Left lung (tissue), 10 donors: ENCODE data around the gene TRMT61B. TPM values are rescaled to one million over a fixed set of nuclear protein-coding genes. Genes with fewer than 3 reads are reported as not detected.

ENCODE experiments used
- ATAC-seq: fragments of 200-7000 bp; cut with Tn5 transposase; one replicate; pipeline ENCODE4 v1.9.1; 2020; ENCODE audit warnings: moderate library complexity
- DNase-seq, 4 donors: peaks; one replicate each; pipeline ENCODE4 v3.0.0-alpha.2; 2013 to 2020
- H3K27ac ChIP-seq, 2 donors: fragments of 200-600 bp; sonication (generic) in 1 of 2; one replicate each; pipeline versions ENCODE4 v1.5.0 to v1.8.0; 2020 to 2021
- H3K27me3 ChIP-seq, 2 donors: fragments of 200-600 bp; sonication (generic) in 1 of 2; one replicate each; pipeline versions ENCODE4 v1.5.0 to v1.8.0; 2020 to 2021
- H3K36me3 ChIP-seq, 2 donors: fragments of 200-600 bp; sonication (generic) in 1 of 2; one replicate each; pipeline versions ENCODE4 v1.5.0 to v1.8.0; 2020 to 2021
- H3K4me1 ChIP-seq, 2 donors: fragments of 200-600 bp; one replicate each; pipeline ENCODE4 v1.8.0; 2021
- H3K4me3 ChIP-seq, 2 donors: fragments of 200-600 bp; sonication (generic) in 1 of 2; one replicate each; pipeline versions ENCODE4 v1.5.0 to v1.8.0; 2020 to 2021; ENCODE audit warnings: mild to moderate bottlenecking in 1 of 2
- H3K9me3 ChIP-seq, 2 donors: fragments of 200-600 bp; sonication (generic) in 1 of 2; one replicate each; pipeline versions ENCODE4 v1.5.0 to v1.8.0; 2020 to 2021
- CTCF ChIP-seq, 2 donors: fragments of 200-600 bp; sonication (generic) in 1 of 2; IDR thresholded peaks; one replicate each; pipeline versions ENCODE4 v1.5.0 to v1.8.0; 2021; ENCODE audit warnings: antibody characterized with exemption in 2 of 2
- intact Hi-C, 2 donors: fragments of 100-400 bp; cut with DNase I; formaldehyde crosslinking; loops; one replicate each; pipeline versions ENCODE4 v1.11.2 to v1.14.2; 2022
- polyA plus RNA-seq, 6 donors: library from polyadenylated mRNA; unstranded; fragments of 120-200 nt; gene quantifications; one replicate each; pipeline ENCODE4 v1.2.1, GENCODE V29; 2013; ENCODE audit not compliant: insufficient read length in 6 of 6
- total RNA-seq, 2 donors: library from RNA; stranded (reverse); fragmentation: NEBNext Ultra II Directional; extraction: Animal tissue kit (Norgen Biotek cat#: 25700); gene quantifications; one replicate each; pipeline ENCODE4 v1.2.1, GENCODE V29; 2021
- donor health status: DM: no; HTN: yes; CAD: no.
- donor health status: DM: no; HTN: no; CAD: no.

Gene TRMT61B
- total and polyA plus RNA-seq, 8 donors = 10.0 to 27.7 (median 23.1) TPM

- ATAC-seq (no peak), DNase-seq (no peak)
- intact Hi-C loops = no loop called here
- peaks cover 0 to 29% of the 10 kb centered on the region in 2 donors for H3K4me1 ChIP-seq
- H3K4me3 ChIP-seq = no peak overlapping the region
- H3K9me3 ChIP-seq = no peaks in the 10 kb centered on the region
- H3K27ac ChIP-seq = no peak overlapping the region
- H3K36me3 ChIP-seq = peaks cover 0 to 39% of the 10 kb centered on the region in 2 donors
- no peak for TF ChIP-seq CTCF (IDR thresholded peaks at IDR 0.05)
- no peaks in the 10 kb centered on the region for H3K27me3 ChIP-seq
These were observed 32.5 kb upstream of the TRMT61B start for GRCh38 chr2:28902584-28902983.

GRCh38 chr2:28901841-28902240 is 31.7 kb upstream of the TRMT61B start:
- intact Hi-C loops = no loop called here
- ATAC-seq = no peak
- H3K36me3 ChIP-seq = peaks cover 0 to 31% of the 10 kb centered on the region in 2 donors
- no peak overlapping the region for H3K27ac ChIP-seq
- H3K9me3 ChIP-seq = no peaks in the 10 kb centered on the region
- DNase-seq = no peak
- no peak for TF ChIP-seq CTCF (IDR thresholded peaks at IDR 0.05)
- H3K4me3 ChIP-seq = no peak overlapping the region
- H3K4me1 ChIP-seq = peaks cover 0 to 36% of the 10 kb centered on the region in 2 donors
- H3K27me3 ChIP-seq = no peaks in the 10 kb centered on the region

- TF ChIP-seq CTCF (IDR thresholded peaks at IDR 0.05) = no peak
These were observed 31.1 kb upstream of the TRMT61B start for GRCh38 chr2:28901202-28901601.

GRCh38 chr2:28898048-28898447 is 27.9 kb upstream of the TRMT61B start:
- Histone ChIP-seq H3K27ac (no peak overlapping the region), H3K9me3 (no peaks in the 10 kb centered on the region), H3K4me1 (peaks cover 9 to 47% of the 10 kb centered on the region in 2 donors), H3K4me3 (no peak overlapping the region), H3K36me3 (peaks cover 0 to 11% of the 10 kb centered on the region in 2 donors), H3K27me3 (no peaks in the 10 kb centered on the region)
- no peak for ATAC-seq
- no peak for DNase-seq
- intact Hi-C loops = no loop called here
- no peak for TF ChIP-seq CTCF (IDR thresholded peaks at IDR 0.05)

More at GRCh38 chr2:28901202-28901601, 31.1 kb upstream of the TRMT61B start:
- H3K27me3 ChIP-seq = no peaks in the 10 kb centered on the region
- H3K4me3 ChIP-seq = no peak overlapping the region
- peaks cover 3 to 43% of the 10 kb centered on the region in 2 donors for H3K4me1 ChIP-seq
- intact Hi-C loops = no loop called here
- H3K9me3 ChIP-seq = no peaks in the 10 kb centered on the region
- no peak for DNase-seq
- no peak overlapping the region for H3K27ac ChIP-seq
- no peak for ATAC-seq
- peaks cover 0 to 25% of the 10 kb centered on the region in 2 donors for H3K36me3 ChIP-seq

- ATAC-seq = no peak
- H3K4me1 ChIP-seq = peaks cover 9 to 47% of the 10 kb centered on the region in 2 donors
- no peak for TF ChIP-seq CTCF (IDR thresholded peaks at IDR 0.05)
- intact Hi-C loops = no loop called here
- no peaks in the 10 kb centered on the region for H3K27me3 ChIP-seq
- no peaks in the 10 kb centered on the region for H3K9me3 ChIP-seq
- H3K36me3 ChIP-seq = peaks cover 0 to under 1% of the 10 kb centered on the region in 2 donors
- peak overlapping the region in 1 of 2 donors; percentile 90 for H3K4me3 ChIP-seq
- no peak overlapping the region for H3K27ac ChIP-seq
- DNase-seq = no peak
These were observed 26.8 kb upstream of the TRMT61B start for GRCh38 chr2:28896906-28897305.
